LHCN-M2 (cell line): Measurements from ENCODE around the gene PSMC3. TPM values are rescaled to one million over a fixed set of nuclear protein-coding genes. Genes with fewer than 3 reads are reported as not detected.

Experiments used
- DNase-seq: peaks from one replicate; pipeline ENCODE4 v3.0.0-alpha.2; 2012; ENCODE audit warnings: low read depth
- polyA plus RNA-seq: library from polyadenylated mRNA; unstranded; fragments of >200 nt; gene quantifications from one replicate; pipeline ENCODE4 v1.2.1, GENCODE V29; 2012; ENCODE audit warnings: missing spikeins
- total RNA-seq: library from RNA; depleted of rRNA; stranded (reverse); fragments of >200 nt; gene quantifications from 2 replicates; pipeline ENCODE4 v1.2.3, GENCODE V29; 2014; rRNA removed

The PSMC3 gene
- 268 and 274 TPM in 2 replicates for total RNA-seq
- polyA plus RNA-seq = 417 TPM

DNA sequence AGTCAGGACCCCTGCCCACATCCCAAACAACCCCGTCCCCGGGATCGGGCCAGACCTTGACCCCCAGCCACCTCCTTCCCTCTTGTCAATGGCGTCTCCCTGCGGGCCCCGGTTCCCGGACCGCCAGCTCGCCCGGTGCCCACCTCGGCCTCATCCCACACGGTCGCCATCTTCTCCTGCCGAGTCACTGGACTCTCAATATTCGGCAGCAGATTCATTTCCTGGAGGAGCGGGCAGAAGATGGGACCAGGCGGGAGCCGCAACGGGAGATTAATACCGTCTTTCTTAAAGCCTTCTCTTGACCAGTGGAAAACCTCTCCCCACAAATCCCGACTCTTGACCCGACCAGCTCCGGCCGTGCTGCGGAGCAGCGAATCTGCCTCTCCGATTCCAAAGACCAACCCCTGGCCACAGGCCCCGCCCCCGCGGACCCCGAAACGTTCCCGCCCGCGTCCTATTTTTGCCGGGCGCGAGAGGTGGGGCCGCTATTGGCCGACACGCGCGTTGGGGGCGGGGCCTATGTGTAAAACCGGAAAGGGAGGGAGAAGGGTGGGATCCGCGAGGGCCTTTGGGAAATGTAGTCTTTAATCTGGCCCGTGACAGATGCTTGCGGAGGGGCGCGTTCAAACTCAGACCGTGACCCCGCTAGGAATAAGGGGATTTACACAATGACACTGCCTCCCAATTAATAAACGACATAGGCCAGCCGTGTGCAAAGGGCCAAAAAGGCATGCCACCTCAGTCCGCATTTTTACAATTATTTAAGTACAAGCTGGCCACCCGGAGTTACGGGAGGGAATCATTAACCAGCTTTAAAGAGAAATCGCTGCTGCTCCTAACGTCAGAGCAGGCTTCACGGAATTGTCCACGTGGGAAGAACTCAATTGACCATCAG lies at the start of gene PSMC3:
PSMC3 (minus strand) TSS at position 378 of the 895 bp plus-strand sequence; CDS start at position 218, 160 bp downstream.
- DNase-seq = peak; percentile 96

GRCh38 chr11:47470671-47471070 lies 44.4 kb upstream of the PSMC3 start:
- DNase-seq = no peak

DNA sequence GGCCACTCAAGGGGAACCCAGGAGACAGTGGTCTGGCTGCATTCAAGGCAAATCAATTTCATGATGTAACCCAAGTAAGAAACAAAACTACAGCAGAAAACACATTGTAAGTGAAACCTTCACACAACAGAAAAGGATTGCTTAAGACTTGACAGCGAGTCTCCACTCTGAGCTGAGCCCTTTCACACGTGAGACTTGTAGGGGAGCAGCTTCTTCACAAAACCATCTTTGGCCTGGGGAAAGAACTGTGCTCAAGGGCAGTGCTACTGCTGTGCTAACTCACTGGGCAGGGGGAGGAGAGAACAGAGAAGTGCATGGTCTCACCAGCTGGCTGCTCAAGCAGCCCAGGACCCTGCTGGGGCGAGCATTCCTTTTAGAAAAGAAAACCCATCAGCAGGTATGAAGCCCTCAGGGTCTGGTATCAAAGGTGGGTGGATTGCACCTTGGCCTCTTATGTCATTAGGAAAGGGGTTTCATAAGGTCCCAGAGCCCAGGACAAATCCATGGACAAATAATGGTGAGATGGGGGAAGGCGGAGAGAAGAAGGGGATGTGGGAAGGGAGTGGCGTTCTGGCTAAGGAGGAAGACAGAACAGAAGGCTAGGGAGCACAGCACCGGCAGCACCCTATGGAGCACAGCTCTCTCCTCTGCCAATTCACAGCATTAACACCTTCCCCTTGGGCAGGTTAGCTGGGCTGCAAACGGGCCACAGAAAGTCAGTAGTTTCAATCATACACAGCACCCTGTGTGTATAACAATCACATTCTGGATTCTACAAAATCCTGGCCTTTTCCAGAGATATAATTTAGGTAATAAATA lies 43.3 kb upstream of the PSMC3 start:
- DNase-seq = no peak

DNA sequence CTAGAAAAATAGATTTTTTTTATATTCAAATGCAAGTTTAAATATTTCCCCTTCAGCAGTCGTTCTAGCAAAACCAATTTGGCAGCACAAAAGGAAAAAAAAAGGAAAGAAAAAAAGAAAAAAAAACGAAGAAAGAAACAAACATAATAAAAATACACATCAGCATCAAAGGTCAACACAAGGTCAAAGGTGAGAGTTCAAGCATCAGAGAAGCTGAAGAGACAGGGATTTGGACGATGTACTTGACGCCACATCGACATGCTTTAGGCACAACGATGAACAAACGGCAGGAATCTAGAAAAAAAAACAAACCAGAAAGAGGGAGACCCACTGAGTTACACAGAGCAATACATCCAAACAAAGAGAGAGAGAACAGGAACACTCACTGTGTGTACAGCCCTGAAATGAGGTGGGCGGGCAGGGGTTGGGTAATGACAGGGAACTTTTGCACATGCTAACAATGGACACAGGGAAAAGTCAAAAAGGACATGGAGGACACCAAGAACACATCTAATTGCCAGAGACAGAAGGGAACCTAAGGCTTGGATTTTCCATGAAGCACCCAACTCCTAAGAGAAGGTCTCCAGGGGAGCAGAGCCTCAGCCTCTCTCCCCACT lies 42.5 kb upstream of the PSMC3 start:
- no peak for DNase-seq

GRCh38 chr11:47467357-47467756 lies 41.1 kb upstream of the PSMC3 start:
- no peak for DNase-seq

- DNase-seq = no peak
Measured at GRCh38 chr11:47466701-47467250, 40.5 kb upstream of the PSMC3 start.

DNA sequence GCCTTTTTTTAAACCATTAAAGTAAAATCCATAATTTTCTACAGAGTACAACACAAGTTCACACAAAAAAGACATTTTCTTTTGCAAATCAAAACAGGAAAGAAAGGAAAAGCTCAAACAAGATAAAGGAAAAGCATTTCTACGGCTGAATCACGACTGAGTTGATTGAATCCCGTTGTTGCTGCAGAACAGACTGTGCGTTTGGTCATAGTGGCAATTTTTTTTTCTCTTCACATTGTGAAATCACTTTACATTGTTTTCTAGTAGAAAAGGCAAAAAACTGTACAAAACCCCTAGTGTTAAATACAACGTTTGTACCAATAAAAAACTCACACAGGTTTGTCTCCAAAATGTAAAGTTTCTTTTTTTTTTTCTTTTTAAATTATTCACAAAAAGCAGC lies 40.0 kb upstream of the PSMC3 start:
- no peak for DNase-seq

- peak; percentile 81 for DNase-seq
Measured at GRCh38 chr11:47464483-47464882, 38.2 kb upstream of the PSMC3 start.

GRCh38 chr11:47461876-47462275 lies 35.6 kb upstream of the PSMC3 start:
- DNase-seq = no peak

DNA sequence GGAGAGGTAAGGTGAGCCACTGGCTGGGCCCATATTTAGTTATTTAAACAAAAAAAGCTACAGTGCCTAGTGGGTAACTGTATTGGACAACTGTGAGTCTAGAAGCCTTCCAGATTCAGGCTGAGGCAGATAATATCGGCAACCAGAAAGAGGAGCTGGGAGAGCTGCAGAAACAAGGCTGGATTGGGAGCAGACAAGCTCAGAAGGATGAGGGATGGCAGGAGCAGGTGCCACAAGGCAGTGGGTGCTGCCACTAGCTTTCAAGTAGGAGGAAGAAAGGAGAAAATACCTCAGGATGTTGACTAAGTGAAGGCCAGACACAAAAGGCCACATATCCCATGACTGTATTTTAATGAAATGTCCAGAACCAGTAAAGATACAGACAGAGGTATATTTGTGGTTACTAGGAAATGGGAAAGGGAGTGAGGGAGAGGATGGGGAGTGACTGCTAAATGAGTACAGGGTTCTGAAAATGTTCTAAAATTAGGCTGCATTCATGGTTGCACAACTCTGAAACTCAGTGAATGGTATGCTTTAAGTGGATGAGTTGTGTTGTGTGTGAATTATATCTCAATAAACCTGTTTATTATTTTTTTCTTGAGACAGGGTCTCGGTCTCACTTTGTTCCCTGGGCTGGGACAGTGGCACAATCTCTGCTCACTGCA lies 34.5 kb upstream of the PSMC3 start:
- DNase-seq = peak; percentile 30

DNA sequence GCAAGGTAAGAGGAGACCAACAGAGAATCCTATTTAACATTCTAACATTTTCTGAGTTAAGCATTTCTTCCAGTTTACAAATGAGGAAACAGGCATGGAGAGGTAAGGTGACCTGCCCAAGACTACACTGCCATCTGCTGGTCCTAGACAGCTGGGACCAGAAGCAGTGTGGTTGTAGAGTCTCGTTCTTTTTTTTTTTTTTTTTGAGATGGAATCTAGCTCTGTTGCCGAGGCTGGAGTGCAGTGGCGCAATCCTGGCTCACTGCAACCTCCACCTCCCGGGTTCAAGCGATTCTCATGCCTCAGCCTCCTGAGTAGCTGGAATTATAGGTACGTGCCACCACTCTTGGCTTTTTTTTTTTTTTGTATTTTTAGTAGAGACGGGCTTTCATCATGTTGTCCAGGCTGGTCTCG lies 28.0 kb upstream of the PSMC3 start:
- DNase-seq = peak; percentile 81

DNA sequence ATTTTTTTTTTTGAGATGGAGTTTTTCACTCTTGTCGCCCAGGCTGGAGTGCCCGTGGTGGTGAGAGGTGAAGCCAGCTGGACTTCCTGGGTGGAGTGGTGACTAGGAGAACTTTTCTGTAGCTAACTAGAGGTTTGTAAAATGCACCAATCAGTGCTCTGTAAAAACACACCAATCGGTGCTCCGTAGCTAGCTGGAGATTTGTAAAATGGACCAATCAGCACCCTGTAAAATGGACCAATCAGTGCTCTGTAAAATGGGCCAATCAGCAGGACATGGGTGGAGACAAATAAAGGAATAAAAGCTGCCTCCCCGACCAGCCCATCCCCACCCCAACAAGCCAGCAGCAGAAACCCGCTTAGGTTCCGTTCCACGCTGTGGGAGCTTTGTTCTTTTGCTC lies 27.1 kb upstream of the PSMC3 start:
- no peak for DNase-seq

DNA sequence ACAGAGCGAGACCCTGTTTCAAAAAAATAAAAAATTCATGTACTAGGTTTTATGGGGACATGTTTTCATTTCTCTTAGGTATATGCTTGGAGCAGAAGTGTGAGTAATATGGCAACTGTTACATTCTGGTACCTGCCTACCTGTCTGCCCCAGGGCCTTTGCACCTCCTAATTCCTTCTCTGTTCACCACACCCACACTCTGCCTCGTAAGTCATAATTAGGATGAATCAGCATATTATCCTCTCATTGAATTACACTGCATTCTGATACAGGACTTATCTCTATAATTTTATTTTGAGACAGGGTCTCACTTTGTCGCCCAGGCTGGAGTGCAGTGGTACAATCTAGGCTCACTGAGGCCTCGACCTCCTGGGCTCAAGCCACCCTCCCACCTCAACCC lies 25.8 kb upstream of the PSMC3 start:
- DNase-seq = no peak

GRCh38 chr11:47451436-47451835 lies 25.2 kb upstream of the PSMC3 start:
- DNase-seq = no peak

DNA sequence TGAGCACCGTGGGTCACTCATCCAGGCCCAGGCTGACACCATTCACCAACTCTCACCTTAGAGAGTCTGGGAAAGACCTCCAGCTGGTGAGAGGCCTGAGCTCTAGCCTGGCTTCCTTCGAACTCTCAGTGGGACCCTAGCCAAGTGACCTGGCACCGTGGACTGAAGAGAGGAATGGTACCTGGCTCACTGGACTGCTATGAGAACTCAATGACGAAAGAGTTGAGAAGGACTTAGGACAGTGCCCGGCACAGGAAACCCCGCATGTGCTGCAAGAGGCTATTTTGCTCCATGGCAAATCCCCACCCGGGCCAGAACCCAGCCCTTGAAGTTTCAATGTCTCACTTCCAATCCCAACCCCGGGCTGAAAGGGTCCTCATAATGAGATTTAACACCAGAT lies 23.3 kb upstream of the PSMC3 start:
- no peak for DNase-seq

DNA sequence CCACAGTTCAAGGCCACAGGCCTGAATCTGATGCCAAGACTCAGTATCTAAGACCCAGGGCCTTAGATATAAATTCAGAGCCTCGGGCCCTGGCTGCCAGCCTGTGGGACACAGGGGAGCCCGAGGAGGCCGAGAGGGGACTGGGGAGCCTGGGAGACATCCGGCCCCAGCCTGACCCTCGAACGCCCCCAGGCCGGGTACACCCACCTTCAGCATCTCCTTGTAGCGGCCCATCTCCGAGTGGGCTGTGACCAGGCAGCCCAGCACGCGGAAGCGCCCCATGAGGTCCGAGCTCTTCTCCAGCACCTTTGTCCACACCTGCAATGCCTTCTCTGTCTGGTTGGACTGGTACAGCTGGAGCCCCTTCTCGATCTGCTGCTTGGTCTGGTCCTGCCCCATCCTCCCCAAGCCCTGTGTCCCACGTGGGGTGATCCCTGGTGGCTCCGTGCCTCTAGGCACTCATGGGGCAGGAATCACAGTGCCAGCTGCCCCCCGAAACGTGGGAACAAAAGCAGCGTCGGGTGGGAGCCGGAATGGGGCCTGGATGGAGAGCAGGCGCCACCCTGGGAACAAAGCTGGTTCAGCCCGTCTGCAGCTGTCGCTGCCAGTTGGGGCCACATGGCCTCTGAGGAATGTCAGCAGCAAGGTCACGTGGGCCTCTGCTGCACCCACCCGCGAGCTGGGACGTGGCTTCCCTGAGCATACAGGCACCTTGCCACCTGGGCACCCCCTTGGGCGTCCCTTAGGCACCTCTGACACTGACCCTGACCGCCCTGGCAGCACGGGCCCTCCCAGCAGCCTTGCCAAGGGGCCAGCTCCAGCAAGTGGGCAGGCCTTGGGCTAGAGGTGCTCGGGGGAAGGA lies 22.6 kb upstream of the PSMC3 start, which contains the start of gene RAPSN:
RAPSN (minus strand) TSS at position 571 of the 862 bp plus-strand sequence; CDS start at position 399, 172 bp downstream.
- peak; percentile 91 for DNase-seq

DNA sequence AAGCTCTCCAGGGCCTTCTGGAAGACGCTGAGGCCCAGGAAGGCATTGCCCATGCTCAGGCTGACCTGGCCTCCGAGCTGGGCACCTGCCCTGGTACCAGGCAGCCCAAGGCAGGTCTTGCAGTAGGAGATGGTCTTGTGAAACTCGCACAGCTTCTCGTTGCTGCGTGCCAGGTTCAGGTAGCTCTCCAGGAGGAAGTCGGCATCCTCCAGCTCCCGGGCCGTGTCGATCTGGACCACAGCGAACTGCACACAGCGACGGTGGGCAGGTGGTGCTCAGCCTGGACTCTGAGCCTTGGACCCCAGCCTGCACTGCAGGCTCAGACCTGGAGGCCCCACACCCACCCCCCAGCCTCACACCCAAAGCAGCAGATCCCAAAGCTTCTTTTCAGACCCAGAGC lies 21.7 kb upstream of the PSMC3 start:
- DNase-seq = no peak

DNA sequence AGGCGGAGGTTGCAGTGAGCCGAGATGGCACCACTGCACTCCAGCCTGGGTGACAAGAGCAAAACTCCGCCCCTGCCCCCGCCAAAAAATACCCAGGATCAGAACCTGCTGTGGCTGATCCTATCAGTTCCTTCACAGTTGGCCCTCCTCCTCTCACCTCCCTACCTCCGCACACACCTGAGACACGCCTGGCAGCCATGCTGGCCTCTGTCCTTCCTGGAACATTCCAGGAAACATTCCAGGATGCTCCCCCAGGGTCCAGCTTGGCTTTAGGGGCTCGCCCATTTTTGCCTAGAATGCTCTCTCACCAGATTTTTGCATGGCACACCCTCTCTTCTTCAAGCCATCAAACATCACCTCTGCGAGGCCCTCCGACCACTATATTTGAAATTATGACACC lies 20.6 kb upstream of the PSMC3 start:
- DNase-seq = no peak

DNA sequence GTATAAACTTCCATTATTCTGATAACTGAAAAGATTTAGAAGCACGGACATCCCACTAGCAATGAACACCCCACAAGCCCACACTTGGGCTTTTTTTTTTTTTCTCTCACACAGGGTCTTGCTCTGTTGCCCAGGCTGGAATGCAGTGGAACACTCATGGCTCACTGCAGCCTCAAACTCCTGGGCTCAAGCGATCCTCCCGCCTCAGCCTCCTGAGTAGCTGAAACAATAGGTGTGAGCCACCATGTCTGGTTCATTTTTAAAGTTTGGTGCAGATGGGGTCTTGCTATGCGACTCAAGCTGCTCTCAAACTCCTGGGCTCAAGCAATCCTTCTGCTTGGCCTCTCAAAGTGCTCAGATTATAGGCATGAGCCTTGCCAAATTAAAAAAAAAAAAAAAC lies 19.6 kb upstream of the PSMC3 start:
- no peak for DNase-seq

GRCh38 chr11:47443817-47444216 lies 17.6 kb upstream of the PSMC3 start:
- DNase-seq = no peak
